OCI-LY1 (cell line): Measurements from ENCODE around the gene SRCIN1.

Experiments used
- H2AFZ ChIP-seq: fragments of 200-600 bp; sonication (generic), shearing (Covaris generic); 2 replicates; pipeline ENCODE4 v1.6.0; 2014; ENCODE audit warnings: antibody characterized with exemption, mild to moderate bottlenecking, low read length
- H3F3A ChIP-seq: fragments of 200-600 bp; sonication (generic), shearing (Covaris generic); 2 replicates; pipeline ENCODE4 v1.6.0; 2014; ENCODE audit warnings: mild to moderate bottlenecking, antibody characterized with exemption, low read length, moderate library complexity; ENCODE audit not compliant: insufficient read depth
- H3K27ac ChIP-seq: fragments of 200-600 bp; sonication (generic); 2 replicates; pipeline ENCODE4 v1.5.1; 2014; ENCODE audit warnings: low read length, mixed run types, mild to moderate bottlenecking, low read depth; ENCODE audit not compliant: poor library complexity, severe bottlenecking
- H3K27me3 ChIP-seq: fragments of 200-600 bp; sonication (generic); 2 replicates; pipeline ENCODE4 v1.6.0; 2014; ENCODE audit warnings: antibody characterized with exemption, mild to moderate bottlenecking, low read length, moderate library complexity; ENCODE audit not compliant: insufficient read depth
- H3K36me3 ChIP-seq: fragments of 200-600 bp; sonication (generic); 2 replicates; pipeline ENCODE4 v1.6.1; 2014; ENCODE audit warnings: mild to moderate bottlenecking, antibody characterized with exemption, low read length, moderate library complexity, mixed read lengths; ENCODE audit not compliant: insufficient read depth
- H3K4me1 ChIP-seq: fragments of 200-600 bp; sonication (generic); 2 replicates; pipeline ENCODE4 v1.5.1; 2014; ENCODE audit warnings: mild to moderate bottlenecking, low read length, moderate library complexity; ENCODE audit not compliant: insufficient read depth, severe bottlenecking
- H3K4me2 ChIP-seq: fragments of 200-600 bp; sonication (generic), shearing (Covaris generic); 2 replicates; pipeline ENCODE4 v1.6.1; 2014; ENCODE audit warnings: low read length
- H3K4me3 ChIP-seq: fragments of 200-600 bp; sonication (generic); 2 replicates; pipeline ENCODE4 v1.5.1; 2014; ENCODE audit warnings: low read length, low read depth, mild to moderate bottlenecking, mixed read lengths; ENCODE audit not compliant: poor library complexity, severe bottlenecking
- H3K79me2 ChIP-seq: fragments of 200-600 bp; shearing (Covaris generic); 2 replicates; pipeline ENCODE4 v1.6.1; 2016; ENCODE audit warnings: mixed run types, low read length, mixed read lengths; ENCODE audit not compliant: insufficient read depth
- H3K9ac ChIP-seq: fragments of 200-600 bp; sonication (generic), shearing (Covaris generic); 2 replicates; pipeline ENCODE4 v1.6.1; 2014; ENCODE audit warnings: mild to moderate bottlenecking, low read length, mixed read lengths
- H3K9me2 ChIP-seq: fragments of 200-600 bp; sonication (generic), shearing (Covaris generic); 2 replicates; pipeline ENCODE4 v1.6.1; 2014; ENCODE audit warnings: low read depth, mild to moderate bottlenecking, low read length, mixed read lengths
- H3K9me3 ChIP-seq: fragments of 200-600 bp; shearing (Covaris generic); 2 replicates; pipeline ENCODE4 v1.6.1; 2014; ENCODE audit warnings: low read length, mixed read lengths
- H4K20me1 ChIP-seq: fragments of 200-600 bp; sonication (generic), shearing (Covaris generic); 2 replicates; pipeline ENCODE4 v1.6.0; 2016; ENCODE audit warnings: mild to moderate bottlenecking, low read length; ENCODE audit not compliant: insufficient read depth
- CTCF ChIP-seq: fragments of 200-600 bp; sonication (generic), shearing (Covaris generic); IDR thresholded peaks from 2 replicates; pipeline ENCODE4 v1.5.1; 2017; ENCODE audit warnings: mild to moderate bottlenecking, antibody characterized with exemption, low read length, moderate library complexity, mixed read lengths
- EZH2 ChIP-seq: fragments of 200-600 bp; sonication (generic), shearing (Covaris generic); IDR thresholded peaks from 2 replicates; pipeline ENCODE4 v1.8.0; 2017; ENCODE audit warnings: borderline replicate concordance, mixed run types, mild to moderate bottlenecking, antibody characterized with exemption, low read length, moderate library complexity, mixed read lengths

The SRCIN1 gene

GRCh38 chr17:38579083-38579480 lies 26.7 kb downstream of the SRCIN1 start:
- H3K4me1 ChIP-seq: no peaks in the 10 kb centered on the region
- no peaks in the 10 kb centered on the region for H4K20me1 ChIP-seq
- no peak for TF ChIP-seq EZH2
- no peak for TF ChIP-seq CTCF
- no peaks in the 10 kb centered on the region for H3F3A ChIP-seq
- no peak overlapping the region for H3K4me3 ChIP-seq
- H3K9ac ChIP-seq: no peak overlapping the region
- 0 out of 2 replicates have a peak, but pooled peaks cover 3% of the 10 kb centered on the region for H3K27me3 ChIP-seq
- no peaks in the 10 kb centered on the region for H3K36me3 ChIP-seq
- H3K4me2 ChIP-seq: no peak overlapping the region
- no peaks in the 10 kb centered on the region for H3K79me2 ChIP-seq
- H3K9me3 ChIP-seq: no peaks in the 10 kb centered on the region
- H3K9me2 ChIP-seq: no peaks in the 10 kb centered on the region
- no peak overlapping the region for H3K27ac ChIP-seq
- no peak overlapping the region for H2AFZ ChIP-seq

GRCh38 chr17:38578229-38579082 lies 27.3 kb downstream of the SRCIN1 start:
- no peak overlapping the region for H2AFZ ChIP-seq
- no peak overlapping the region for H3K27ac ChIP-seq
- 0 out of 2 replicates have a peak, but pooled peaks cover 3% of the 10 kb centered on the region for H3K27me3 ChIP-seq
- H3K9me2 ChIP-seq: no peaks in the 10 kb centered on the region
- no peak overlapping the region for H3K9ac ChIP-seq
- H3K4me1 ChIP-seq: no peaks in the 10 kb centered on the region
- TF ChIP-seq EZH2 (no peak), CTCF (no peak)
- no peak overlapping the region for H3K4me3 ChIP-seq
- no peaks in the 10 kb centered on the region for H3K79me2 ChIP-seq
- H3F3A ChIP-seq: no peaks in the 10 kb centered on the region
- no peaks in the 10 kb centered on the region for H4K20me1 ChIP-seq
- no peaks in the 10 kb centered on the region for H3K36me3 ChIP-seq
- H3K9me3 ChIP-seq: no peaks in the 10 kb centered on the region
- H3K4me2 ChIP-seq: no peak overlapping the region

- no peak overlapping the region for H3K27ac ChIP-seq
- H3K9me3 ChIP-seq: no peaks in the 10 kb centered on the region
- H3K4me1 ChIP-seq: no peaks in the 10 kb centered on the region
- no peak overlapping the region for H3K4me2 ChIP-seq
- H3K9me2 ChIP-seq: no peaks in the 10 kb centered on the region
- no peaks in the 10 kb centered on the region for H3K79me2 ChIP-seq
- no peaks in the 10 kb centered on the region for H4K20me1 ChIP-seq
- no peak overlapping the region for H2AFZ ChIP-seq
- no peak overlapping the region for H3K4me3 ChIP-seq
- no peaks in the 10 kb centered on the region for H3K36me3 ChIP-seq
- H3F3A ChIP-seq: no peaks in the 10 kb centered on the region
- 0 out of 2 replicates have a peak, but pooled peaks cover 3% of the 10 kb centered on the region for H3K27me3 ChIP-seq
- no peak overlapping the region for H3K9ac ChIP-seq
- TF ChIP-seq CTCF: no peak
- TF ChIP-seq EZH2: no peak
Observed at GRCh38 chr17:38577645-38578173, 28.0 kb downstream of the SRCIN1 start.
